Skeletal muscle tissue (tissue), 4 donors: Measurements from ENCODE around the gene PAK5. TPM values are rescaled to one million over a fixed set of nuclear protein-coding genes. Genes with fewer than 3 reads are reported as not detected.

ENCODE experiments used
- H3K27ac ChIP-seq: one replicate; pipeline ENCODE4 v1.7.0; 2013; ENCODE audit warnings: mild to moderate bottlenecking, low read depth, low read length, inconsistent platforms
- H3K27me3 ChIP-seq, 3 donors: one replicate each; pipeline ENCODE4 v1.7.0; 2013; ENCODE audit warnings: low read length in 3 of 3; ENCODE audit not compliant: control insufficient read depth in 3 of 3, insufficient read depth in 3 of 3
- H3K36me3 ChIP-seq, 3 donors: one replicate each; pipeline ENCODE4 v1.7.0; 2013; ENCODE audit warnings: low read length in 3 of 3; ENCODE audit not compliant: control insufficient read depth in 3 of 3, insufficient read depth in 3 of 3
- H3K4me1 ChIP-seq, 3 donors: one replicate each; pipeline ENCODE4 v1.7.0; 2013; ENCODE audit warnings: low read length in 3 of 3, mild to moderate bottlenecking in 3 of 3; ENCODE audit not compliant: control insufficient read depth in 3 of 3, insufficient read depth in 3 of 3
- H3K4me3 ChIP-seq, 3 donors: one replicate each; pipeline ENCODE4 v1.7.0; 2013; ENCODE audit warnings: low read length in 3 of 3
- H3K9ac ChIP-seq, 3 donors: one replicate each; pipeline ENCODE4 v1.7.0; 2013; ENCODE audit warnings: low read length in 3 of 3, mild to moderate bottlenecking in 3 of 3, moderate library complexity in 2 of 3, low read depth in 1 of 3
- H3K9me3 ChIP-seq, 3 donors: one replicate each; pipeline ENCODE4 v1.7.0; 2013; ENCODE audit warnings: low read length in 3 of 3; ENCODE audit not compliant: control insufficient read depth in 3 of 3
- total RNA-seq: library from RNA; depleted of rRNA; stranded (reverse); fragments of >200 nt; gene quantifications from one replicate; pipeline ENCODE4 v1.2.3, GENCODE V29; 2014
- donor health status: Osteomylitis.

Gene PAK5
- total RNA-seq, 1 donor from 2014 or later = under 0.01 TPM

DNA sequence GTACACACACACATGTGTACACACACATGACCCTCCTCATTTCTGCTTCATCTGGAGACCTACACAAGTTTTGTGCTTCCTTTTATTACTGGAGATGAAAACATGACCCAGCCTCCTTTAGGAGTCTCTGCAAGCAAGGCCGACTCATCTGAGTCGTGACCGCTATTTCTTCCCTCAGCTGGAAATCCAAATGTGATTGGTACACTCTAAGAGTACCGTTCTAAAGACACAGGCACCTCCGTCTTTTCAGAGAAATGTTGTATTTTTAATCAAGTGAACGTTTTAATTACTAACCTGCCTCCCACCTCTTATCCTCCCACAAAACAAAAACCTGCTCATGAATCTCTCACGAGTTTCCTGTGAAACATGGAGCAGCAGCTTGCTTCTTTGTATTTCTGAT is 261.5 kb downstream of the PAK5 start:
- H3K27ac ChIP-seq = no peak overlapping the region
- no peaks in the 10 kb centered on the region for H3K36me3 ChIP-seq
- H3K27me3 ChIP-seq = no peaks in the 10 kb centered on the region
- no peak overlapping the region for H3K4me3 ChIP-seq
- H3K9me3 ChIP-seq = no peaks in the 10 kb centered on the region
- H3K4me1 ChIP-seq = no peaks in the 10 kb centered on the region
- no peak overlapping the region for H3K9ac ChIP-seq

DNA sequence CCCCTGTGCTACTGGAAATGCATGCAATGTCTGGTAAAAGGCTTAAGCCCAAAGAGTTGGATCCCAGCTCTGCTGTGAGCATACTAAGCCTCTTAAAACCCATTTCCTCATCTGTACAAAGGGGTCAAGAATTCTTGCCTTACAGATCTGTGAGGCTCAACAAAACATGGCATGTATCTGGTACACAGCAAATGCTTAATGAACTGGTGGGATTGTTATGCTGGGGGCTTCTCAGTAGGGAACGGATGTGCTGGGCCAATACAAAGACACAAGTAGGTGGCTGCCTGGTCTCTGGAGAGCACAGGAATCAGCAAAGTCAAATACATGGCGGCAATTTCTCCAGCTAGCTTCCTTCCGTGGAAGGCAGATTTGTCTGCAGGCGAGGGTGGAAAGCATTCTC is 262.2 kb downstream of the PAK5 start:
- no peaks in the 10 kb centered on the region for H3K36me3 ChIP-seq
- H3K9me3 ChIP-seq = no peaks in the 10 kb centered on the region
- no peaks in the 10 kb centered on the region for H3K4me1 ChIP-seq
- H3K9ac ChIP-seq = no peak overlapping the region
- H3K4me3 ChIP-seq = no peak overlapping the region
- no peak overlapping the region for H3K27ac ChIP-seq
- H3K27me3 ChIP-seq = no peaks in the 10 kb centered on the region

DNA sequence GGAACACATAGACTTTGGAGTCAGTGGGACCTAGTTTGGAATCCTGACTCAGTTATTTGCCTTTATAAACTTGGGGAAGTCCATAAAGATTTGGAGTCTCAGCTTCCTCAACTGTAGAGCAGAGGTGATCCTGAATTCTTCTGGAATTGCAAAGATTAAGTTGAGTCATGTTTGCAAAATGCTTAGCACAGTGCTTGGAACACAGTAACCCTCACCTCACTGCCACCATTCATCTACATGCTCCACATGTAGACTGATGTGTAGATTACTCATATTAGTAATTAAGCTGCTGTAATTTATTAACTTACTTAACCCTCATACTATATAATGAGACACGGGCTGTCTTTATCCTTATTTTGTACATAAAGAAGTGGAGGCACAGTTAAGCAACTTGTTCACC is 263.0 kb downstream of the PAK5 start:
- Histone ChIP-seq H3K9me3 (no peaks in the 10 kb centered on the region), H3K4me3 (no peak overlapping the region), H3K27me3 (no peaks in the 10 kb centered on the region), H3K4me1 (no peaks in the 10 kb centered on the region), H3K9ac (no peak overlapping the region), H3K27ac (no peak overlapping the region), H3K36me3 (no peaks in the 10 kb centered on the region)

GRCh38 chr20:9574776-9575175 is 264.1 kb downstream of the PAK5 start:
- H3K27ac ChIP-seq = no peak overlapping the region
- H3K4me3 ChIP-seq = no peak overlapping the region
- no peak overlapping the region for H3K9ac ChIP-seq
- no peaks in the 10 kb centered on the region for H3K4me1 ChIP-seq
- H3K27me3 ChIP-seq = peaks cover 0 to 3% (median 0%) of the 10 kb centered on the region in 3 donors
- no peaks in the 10 kb centered on the region for H3K9me3 ChIP-seq
- H3K36me3 ChIP-seq = no peaks in the 10 kb centered on the region

DNA sequence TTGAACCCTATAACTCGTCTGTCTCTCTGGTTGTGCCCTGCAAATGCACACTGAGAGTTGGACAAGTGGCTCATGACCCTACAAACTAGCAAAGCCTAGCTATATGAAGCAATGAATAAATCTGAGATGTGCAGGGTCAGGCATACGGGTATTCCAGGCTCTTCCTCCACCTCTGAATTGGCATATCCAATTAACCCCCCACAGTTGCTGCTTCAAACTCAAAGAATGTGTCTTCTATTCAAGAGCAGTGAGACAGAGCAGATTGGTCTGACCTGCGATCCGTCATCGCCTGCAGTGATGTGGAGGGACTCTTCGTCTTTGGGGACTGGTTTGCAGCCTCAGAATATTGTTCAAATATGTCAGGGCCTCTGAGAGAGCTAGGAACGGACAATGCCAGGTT is 264.7 kb downstream of the PAK5 start:
- H3K9ac ChIP-seq = no peak overlapping the region
- H3K36me3 ChIP-seq = no peaks in the 10 kb centered on the region
- no peak overlapping the region for H3K27ac ChIP-seq
- H3K4me3 ChIP-seq = no peak overlapping the region
- H3K9me3 ChIP-seq = no peaks in the 10 kb centered on the region
- peaks cover 0 to 3% (median 0%) of the 10 kb centered on the region in 3 donors for H3K27me3 ChIP-seq
- H3K4me1 ChIP-seq = no peaks in the 10 kb centered on the region

GRCh38 chr20:9573335-9574151 is 265.3 kb downstream of the PAK5 start:
- Histone ChIP-seq H3K36me3 (no peaks in the 10 kb centered on the region), H3K4me3 (no peak overlapping the region), H3K4me1 (no peaks in the 10 kb centered on the region), H3K27me3 (peaks cover 0 to 3% (median 0%) of the 10 kb centered on the region in 3 donors), H3K9ac (no peak overlapping the region), H3K27ac (no peak overlapping the region), H3K9me3 (no peaks in the 10 kb centered on the region)

- no peak overlapping the region for H3K9ac ChIP-seq
- no peak overlapping the region for H3K4me3 ChIP-seq
- H3K4me1 ChIP-seq = no peaks in the 10 kb centered on the region
- H3K27me3 ChIP-seq = peaks cover 0 to 3% (median 0%) of the 10 kb centered on the region in 3 donors
- no peak overlapping the region for H3K27ac ChIP-seq
- no peaks in the 10 kb centered on the region for H3K36me3 ChIP-seq
- H3K9me3 ChIP-seq = no peaks in the 10 kb centered on the region
These were observed 266.2 kb downstream of the PAK5 start for GRCh38 chr20:9572670-9573069.

DNA sequence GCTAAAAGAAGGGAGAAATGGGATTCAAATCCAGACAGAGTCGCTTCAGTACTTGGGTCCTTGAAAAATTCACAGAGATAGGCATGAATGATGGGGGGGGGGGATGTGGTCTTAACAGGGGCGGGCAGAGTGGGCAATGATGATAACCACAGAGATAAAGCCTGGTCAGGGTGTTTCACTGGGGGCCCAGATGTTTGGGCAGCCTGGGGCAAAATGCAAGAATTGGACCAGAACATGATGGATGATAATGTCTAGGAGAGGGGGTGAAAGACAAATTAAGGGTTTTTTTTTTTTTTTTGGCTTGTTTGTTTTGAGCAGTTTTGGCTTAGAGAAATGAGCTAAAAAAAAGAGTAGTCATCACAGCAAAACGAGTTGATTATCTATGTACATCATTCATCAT is 267.1 kb downstream of the PAK5 start:
- Histone ChIP-seq H3K4me3 (no peak overlapping the region), H3K4me1 (no peaks in the 10 kb centered on the region), H3K9me3 (no peaks in the 10 kb centered on the region), H3K27ac (no peak overlapping the region), H3K27me3 (peaks cover 0 to 3% (median 0%) of the 10 kb centered on the region in 3 donors), H3K9ac (no peak overlapping the region), H3K36me3 (no peaks in the 10 kb centered on the region)

GRCh38 chr20:9570612-9571011 is 268.3 kb downstream of the PAK5 start:
- H3K9me3 ChIP-seq = no peaks in the 10 kb centered on the region
- no peak overlapping the region for H3K27ac ChIP-seq
- no peak overlapping the region for H3K4me3 ChIP-seq
- H3K9ac ChIP-seq = no peak overlapping the region
- peaks cover 0 to 7% (median 0%) of the 10 kb centered on the region in 3 donors for H3K27me3 ChIP-seq
- H3K4me1 ChIP-seq = no peaks in the 10 kb centered on the region
- no peaks in the 10 kb centered on the region for H3K36me3 ChIP-seq

DNA sequence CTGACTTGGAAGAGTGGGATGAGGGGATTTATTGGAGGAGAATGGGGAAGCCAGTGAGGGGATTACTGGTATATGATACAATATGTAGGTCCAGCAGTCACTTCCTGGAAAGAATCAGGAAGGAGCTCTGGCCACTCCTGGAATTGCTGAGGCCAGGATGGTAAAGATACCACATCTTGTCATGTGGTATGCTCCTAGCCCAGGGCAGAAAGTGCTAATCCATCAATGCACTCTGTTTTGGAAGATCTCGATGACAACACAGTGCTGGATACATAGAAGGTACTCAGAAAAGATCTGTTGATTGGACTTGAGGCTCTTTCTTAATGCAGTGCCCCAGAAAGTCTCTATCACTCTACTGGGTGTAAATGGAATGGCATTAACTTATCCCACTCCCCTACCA is 271.9 kb downstream of the PAK5 start:
- H3K27me3 ChIP-seq = peaks cover 0 to 9% (median 0%) of the 10 kb centered on the region in 3 donors
- no peak overlapping the region for H3K27ac ChIP-seq
- H3K4me3 ChIP-seq = no peak overlapping the region
- H3K4me1 ChIP-seq = no peaks in the 10 kb centered on the region
- no peak overlapping the region for H3K9ac ChIP-seq
- no peaks in the 10 kb centered on the region for H3K36me3 ChIP-seq
- H3K9me3 ChIP-seq = no peaks in the 10 kb centered on the region
